GM18858 (cell line): ENCODE measurements around the gene MS4A6E.

Source experiments
- ATAC-seq: cut with Tn5 transposase; IDR thresholded peaks from one replicate; pipeline ENCODE4 v1.9.1; 2021; ENCODE audit not compliant: unreplicated experiment

The MS4A6E gene

DNA sequence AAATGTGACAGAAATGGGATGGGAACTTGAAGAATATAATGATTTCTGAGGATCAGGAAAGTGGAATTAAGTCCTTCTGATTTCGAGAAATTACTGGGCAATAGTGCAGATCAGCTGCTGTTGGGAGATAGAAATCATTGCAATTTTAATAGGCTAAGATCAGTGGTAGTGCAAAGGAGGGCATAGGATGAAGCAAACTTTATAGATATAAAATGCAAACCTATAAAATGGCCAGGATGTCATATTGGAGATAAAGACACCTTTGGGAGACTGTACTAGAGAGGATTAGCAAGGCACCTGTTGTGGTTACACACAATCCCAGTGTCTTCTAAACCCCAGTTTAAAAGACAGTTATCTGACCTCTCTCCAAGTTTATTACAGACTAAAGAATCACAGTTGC lies 44.8 kb downstream of the MS4A6E start:
- ATAC-seq: no peak

DNA sequence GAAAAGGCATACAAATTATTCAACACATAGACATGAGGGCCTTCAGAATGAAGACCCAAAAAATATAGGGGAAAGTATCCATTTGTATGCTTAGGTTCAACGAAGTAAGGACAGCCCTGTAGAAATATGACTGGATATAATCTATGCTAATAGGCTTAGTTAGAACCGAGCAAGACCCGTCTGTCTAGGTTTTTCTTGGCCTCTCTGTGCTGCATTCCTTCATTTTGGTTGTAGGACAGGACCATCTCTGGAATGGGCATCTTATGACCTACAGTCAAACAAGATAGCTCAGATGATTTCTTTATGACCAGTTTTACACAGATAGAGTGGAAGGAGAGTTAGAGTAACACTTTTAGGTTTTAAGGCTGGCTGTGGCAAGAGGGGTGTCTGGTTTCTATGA lies 45.7 kb downstream of the MS4A6E start:
- ATAC-seq: no peak

DNA sequence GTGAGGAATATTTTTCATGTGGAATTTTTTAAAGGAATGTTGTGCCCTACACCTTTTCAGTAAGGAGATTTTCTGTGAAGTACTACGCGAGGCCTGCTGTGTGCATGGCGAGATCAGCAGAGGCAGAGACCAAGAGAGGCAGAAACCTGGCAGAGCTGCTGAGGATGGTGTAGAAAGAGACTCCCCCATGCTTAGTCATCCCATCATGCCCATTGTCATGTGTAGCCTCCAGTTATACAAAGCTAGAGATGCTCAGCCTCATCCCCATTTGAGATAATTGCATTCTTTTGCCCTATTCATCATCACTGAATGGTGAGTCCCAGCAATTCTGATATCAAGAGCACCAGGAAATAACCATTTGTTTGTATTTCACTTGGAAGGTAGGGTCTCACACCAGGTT lies 48.3 kb downstream of the MS4A6E start:
- no peak for ATAC-seq

DNA sequence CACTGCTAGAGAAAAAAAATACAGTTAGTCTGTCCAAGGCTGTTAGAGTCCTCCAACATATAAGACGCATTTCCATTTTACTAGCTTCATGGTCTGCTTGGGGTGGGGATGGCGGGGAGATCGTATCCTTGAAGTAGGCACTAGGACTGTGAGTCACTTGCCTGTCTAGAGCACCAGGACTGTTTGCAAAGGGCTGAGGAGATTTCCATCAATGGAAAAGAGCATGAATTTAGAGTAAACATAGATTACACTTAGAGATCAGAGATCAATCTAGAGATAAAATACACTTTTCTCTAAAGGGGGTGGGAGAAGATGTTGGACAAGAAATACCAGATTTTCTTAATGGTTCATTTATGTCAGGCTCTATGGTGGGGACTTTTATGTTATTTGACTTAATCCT lies 49.5 kb downstream of the MS4A6E start:
- ATAC-seq: no peak

DNA sequence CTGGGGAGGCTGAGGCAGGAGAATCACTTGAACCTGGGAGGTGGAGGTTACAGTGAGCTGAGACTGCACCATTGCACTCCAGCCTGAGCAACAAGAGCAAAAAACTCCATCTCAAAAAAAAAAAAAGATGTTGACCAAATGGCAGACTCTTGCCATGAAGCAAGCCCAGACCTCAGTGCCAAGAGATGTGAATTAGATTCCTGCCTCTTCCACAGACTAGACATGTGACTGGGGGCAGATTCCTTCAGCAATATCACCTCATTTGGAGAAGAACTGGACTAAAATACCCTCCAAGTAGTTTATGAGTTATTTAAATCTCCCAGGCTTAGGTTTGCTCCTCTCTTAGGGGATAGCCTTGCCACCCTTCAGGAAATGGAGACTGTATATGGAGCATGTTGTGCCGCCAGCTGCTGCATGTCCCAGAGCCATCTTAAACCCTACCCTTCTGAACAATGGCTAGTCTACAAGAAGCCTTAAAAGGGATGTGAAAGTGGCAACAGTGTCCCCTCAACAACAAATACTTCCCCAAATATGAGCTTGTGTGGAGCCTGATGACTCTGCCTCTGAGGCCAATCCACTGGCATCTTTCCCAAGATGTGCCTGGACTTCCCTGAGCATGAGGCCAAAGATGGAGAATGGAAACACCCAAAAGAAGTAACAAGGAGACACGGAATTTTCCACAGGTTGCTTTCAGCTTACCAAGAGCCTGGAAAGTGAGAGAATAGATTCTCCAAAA lies 50.5 kb downstream of the MS4A6E start:
- ATAC-seq: no peak

DNA sequence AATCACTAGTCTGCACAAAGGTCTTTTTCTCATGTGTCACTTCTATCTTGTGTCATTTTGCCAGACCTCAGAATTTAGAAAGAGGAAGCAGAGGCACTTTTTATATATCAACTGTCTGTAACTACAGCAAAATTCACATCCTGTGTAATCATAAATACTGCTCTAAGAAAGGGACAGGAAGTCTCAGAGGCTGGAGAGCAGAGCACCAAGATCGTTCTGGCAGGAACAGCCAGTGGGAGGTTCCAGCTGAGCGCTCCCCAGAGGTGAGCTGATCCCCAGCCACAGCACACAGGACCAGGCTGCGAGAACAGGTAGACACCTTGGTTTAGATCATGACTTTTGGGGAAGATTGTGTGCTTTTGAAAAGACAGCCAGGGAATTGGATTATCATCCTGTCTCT lies 51.3 kb downstream of the MS4A6E start, which contains the start of gene MS4A7:
TSS of gene MS4A7 (plus strand) at position 179 of the 400 bp plus-strand sequence. CDS start 4,610 bp downstream, outside the sequence.
- ATAC-seq: peak; percentile 95

DNA sequence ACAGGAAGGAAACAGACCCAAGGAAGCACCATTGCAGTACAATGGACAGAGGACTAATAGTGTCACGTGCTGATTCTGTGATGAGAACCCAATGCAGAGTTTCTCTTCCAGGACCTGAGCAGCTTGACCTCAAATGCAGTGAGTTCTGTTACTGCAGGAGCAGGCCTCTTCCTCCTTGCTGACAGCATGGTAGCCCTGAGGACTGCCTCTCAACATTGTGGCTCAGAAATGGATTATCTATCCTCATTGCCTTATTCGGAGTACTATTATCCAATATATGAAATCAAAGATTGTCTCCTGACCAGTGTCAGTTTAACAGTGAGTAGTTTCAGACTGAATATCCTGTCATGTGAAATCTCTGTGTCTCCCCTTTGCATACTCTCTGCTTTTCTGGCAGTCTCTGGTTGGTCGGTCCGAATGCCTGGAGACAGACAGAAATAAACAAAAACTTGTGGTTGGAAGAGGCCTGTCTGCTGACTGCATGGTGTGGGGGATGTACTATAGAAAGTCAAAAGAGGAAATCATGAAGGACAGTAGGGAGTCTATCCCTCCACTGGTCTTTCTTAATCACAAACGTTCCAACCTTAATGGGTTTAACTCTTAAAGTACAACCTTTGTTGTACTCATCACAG lies 62.3 kb downstream of the MS4A6E start:
- ATAC-seq: peak; percentile 93

DNA sequence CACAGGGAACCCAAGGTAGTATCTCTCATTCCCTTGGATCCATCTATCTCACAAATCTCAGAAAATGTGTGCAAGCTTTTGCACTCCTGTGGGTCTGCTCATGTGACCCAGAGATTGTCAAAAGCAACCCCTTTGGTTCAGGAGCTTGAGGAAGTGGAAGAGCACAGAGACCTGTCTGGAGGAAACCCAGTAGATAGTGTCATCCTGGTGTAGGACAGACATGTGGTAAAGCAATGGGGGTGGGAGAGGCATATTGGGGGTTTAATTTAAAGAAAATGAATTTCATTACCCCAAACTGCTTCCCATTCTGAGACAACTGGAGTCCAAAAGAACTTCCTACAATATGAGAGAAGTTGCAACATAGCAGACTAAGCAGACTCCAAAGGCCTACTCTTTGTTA lies 63.4 kb downstream of the MS4A6E start:
- no peak for ATAC-seq
